HG02870 (cell line): Measurements from ENCODE around the gene SLC9A2.

Experiments
- ATAC-seq: cut with Tn5 transposase; IDR thresholded peaks from one replicate; pipeline ENCODE4 v1.9.1; 2021; ENCODE audit warnings: mild to moderate bottlenecking, moderate library complexity; ENCODE audit not compliant: unreplicated experiment

Gene SLC9A2

DNA sequence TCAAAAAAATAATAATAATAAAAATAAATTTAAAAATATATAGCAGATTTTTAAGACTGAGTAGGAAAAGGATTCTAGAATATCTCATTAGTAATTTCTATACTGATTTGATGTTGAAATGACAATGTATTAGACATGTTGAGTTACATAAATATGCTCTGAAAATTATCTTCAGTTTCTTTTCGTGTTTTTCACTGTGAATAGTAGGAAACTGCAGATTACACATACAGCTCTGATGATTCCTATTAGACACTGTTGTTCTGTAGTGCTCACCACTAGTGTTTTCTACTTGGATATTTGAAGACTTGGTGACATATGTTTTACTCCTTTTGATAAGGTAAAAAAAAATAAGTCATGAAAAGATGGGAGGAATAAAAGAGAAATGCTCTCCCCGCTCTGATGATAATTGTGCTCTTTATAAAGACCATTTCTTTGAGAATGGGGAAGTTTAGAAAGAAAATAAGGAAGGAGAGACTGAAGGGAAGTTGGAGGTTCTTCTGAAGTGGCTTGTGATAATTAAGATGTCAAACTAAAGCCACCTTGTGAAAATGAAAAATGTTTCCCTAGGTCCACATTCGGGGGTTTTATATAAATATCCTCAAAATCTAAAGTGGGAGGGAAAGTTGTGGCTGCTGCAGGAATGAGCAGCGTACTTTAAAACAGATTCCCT, 52.9 kb downstream of the SLC9A2 start:
- peak; percentile 37 for ATAC-seq

DNA sequence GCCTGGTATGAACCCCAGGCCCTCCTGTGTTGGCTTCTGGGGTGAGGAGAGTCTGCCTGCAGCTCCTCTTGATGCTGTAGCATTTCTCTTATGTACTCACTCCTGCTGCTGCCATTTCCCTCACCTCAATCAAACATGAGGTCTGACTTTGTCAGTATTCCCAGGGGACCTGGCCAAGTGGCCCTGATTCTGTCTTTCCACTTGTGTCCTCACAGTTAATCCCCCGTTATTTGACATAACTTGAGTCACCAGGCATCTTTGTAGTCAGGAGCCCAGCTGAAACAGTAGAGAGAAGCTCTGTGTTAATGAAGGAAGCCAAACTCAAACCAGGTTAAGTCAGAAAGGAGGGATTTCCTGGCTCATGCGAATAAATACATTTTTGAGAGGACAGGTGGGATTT, 55.0 kb downstream of the SLC9A2 start:
- ATAC-seq = no peak

DNA sequence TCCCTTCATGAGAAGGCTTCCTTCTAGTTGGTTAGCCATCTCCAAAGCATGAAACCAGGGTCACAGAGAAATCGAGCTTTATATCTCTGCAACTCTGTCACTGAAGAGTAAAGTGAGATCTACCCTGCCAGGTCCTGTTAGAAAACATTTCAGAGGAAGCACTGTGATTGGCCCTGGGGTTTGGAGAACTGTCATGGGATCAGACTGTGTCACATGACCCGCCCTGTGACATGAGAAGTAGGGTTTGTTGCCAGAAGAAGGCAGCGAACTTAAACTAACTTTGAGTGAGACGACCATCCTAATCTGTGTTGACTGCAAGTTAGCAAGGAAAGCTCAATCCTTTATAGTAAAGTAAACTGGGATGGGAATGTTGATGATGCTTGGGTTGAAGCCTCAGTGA, 55.5 kb downstream of the SLC9A2 start:
- ATAC-seq = no peak

DNA sequence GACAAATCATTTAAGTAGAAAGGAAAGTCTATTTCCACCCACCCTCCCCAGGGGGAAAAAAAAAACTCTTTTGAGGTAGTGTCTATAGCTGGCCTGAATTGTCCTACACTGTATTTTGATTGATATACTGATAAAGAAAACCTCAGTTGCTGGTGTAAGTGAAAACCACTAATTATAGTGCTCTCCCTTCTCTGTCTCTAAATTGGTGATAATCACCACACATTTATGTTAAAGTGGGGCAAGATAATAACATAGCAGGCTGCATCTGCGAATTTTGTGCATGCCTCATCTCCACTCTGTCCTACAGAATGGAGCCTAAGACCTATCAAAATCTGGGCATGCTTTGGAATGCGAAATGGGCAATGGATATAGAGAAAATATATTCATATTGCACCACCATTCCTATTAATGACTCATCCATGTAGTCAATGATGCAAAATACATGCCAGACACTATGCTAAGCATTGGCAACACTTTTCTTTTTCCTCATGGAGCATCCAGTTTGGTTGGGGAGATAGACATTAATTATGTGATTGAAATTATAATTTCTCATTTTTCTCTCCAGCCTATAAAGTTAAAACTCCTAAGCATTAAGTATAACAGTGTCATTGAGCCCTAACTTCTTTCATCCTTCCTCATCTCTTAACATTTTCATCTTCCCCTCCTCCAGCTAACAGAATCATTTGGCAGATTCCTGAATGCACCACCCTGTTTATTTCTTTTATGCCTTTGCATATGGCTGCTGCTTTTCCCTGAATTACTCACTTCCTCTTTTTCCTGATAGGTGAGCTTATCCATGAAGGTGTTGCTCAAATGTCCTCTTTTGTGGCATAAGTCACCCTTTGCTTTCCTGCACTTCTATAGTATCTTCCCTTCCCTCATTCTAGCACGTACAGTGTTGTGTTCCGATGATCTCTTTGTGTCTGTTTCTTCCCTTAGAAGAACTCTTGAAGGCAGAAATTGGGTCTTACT, 58.2 kb downstream of the SLC9A2 start:
- ATAC-seq = no peak

DNA sequence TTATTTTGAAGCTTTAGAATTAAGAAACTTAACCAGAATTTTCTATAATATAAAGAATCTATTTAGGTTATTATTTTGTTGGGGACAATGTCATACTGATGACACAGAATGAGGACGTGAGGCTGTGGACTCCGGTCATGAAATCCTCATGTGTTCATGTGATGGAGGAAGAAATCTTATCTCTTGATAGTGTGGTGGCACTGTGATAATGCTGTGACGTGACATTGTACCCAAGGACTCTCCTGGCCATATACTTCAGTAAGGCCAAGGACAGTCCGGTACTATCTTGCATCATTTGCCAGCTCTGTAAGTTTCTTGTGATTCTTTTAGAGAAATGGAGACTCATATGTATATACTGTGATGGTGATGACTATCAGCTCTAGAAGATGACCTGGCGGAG, 59.1 kb downstream of the SLC9A2 start:
- no peak for ATAC-seq

DNA sequence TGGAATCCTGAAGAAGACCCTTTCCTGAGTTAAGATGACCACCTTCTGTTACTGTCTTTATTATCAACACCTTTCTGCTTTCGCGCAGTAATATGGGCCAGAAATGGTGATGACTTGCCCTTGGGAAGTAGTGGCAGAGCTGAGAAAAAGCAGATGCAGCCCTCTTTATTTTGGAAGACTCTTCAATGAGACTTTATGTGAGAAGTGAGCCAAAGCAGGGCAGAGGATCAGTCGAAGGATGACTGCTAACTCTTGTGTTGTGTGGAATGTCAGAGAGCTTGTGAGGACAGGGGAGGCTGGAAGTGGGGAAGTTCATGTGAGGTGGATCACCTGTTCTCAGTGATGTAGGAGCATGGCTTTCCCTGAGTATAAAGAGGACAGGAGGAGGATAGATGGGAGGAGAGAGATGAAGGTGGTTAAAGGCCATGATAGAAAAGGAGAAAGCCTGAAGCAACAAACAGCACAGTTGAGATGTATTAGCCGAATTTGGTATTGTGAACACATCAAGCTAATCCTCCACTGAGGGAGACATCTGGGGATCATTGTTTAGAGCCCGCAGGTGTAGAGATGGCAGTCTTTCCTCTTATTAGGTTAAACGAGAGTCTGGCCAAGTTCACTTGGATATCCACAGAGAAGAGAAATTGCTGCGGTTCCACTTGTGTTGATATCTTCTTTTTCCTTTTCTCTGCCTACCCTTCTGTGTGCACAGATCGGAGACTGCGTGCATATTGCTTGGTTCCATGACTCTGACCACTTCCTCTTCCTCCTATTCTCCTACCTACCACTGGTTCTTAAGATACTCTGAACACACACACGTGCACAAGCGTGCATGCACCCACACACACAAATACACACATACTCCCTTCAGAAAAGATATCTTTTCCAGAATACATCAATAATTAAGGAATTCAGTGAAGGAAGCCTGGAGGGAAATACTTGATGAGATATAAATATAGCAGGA, 67.4 kb downstream of the SLC9A2 start:
- ATAC-seq = peak; percentile 79

DNA sequence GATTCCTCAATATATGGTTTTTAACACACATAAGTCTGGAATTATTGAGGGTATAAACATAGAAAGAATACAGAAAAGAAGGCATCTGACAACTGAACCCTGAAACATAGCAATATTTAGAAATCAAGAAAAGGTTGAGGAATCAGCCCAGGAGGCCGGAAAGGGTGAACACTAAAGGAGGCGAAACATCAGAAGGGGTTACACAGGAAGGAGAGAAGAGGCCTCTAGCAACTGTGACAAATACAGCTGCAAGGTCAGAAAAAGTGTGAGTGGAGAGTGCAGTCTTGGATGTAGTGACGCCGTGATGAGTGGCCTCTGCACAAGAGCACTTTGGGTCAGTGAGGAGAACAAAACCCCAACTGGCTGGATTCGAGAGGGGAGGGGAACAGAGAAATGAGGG, 70.7 kb downstream of the SLC9A2 start:
- no peak for ATAC-seq

DNA sequence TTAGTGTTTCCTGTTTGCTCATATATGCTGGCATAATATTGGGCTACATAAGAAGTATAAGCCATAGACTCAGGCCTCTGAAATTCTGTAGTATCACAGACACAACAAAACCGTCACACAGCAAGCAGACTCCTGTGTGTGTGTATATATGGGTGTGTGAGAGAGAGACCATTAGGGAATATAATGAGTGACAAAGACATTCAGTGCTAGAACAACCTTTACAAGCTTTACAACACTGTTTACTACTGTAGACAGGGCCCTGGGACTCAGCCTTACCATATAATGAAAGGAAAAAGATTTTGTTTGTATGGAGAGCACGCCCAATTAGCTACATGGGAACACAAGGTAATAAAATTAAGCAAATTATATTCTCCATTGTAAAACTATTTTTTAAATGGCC, 77.1 kb downstream of the SLC9A2 start:
- ATAC-seq = no peak

DNA sequence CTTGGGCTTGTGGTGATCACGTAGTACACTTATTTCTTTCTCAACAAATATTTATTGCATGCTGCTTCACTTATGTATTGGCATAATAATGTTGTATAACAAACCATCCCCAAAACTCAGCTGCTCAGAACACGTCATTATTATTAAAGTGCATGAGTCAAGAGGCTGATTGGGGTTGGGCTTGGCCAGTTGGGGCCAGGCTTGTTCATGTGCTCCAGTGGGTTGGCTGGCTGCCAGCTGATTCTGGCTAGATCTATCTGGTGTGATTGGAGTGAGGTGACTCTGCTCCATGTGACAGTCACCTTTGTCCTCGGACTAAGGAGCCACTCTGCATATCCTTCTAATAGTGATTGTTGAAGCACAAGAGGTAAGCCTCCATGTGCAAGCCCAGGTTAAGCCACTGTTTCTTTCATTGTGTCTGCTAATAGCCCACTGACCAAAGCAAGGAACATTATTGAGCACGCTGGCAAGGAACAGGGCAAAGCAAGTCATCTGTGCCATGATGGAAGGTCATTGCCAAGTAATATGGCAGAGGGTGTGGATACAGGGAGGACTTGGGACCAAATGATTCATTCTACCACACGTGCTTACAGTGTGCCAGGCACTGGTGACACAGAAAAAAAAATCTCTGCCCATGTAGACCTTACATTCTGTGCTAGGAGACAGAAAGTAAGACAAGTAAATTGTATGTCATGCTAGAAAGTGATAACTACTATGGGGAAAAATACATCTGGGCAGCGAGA, 79.2 kb downstream of the SLC9A2 start:
- ATAC-seq = no peak

DNA sequence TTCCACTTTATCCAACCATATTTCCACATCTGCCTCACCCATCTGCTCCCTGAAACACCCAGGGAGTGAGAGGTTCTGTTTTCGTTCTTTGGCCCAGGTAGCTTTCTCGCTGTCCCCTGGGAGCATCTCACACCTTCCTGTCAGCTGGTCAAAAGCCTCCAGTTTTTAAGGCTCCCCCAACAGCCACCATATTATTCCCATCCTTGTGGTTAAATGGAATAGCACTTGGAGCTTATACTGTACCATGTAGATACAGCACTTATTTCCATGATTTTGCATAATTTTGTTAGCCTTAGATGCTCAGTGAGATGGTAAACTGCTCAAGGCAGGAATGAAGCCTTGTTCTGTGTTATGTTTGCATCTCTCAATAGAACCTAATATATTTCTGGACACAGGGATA, 84.0 kb downstream of the SLC9A2 start:
- ATAC-seq = no peak

DNA sequence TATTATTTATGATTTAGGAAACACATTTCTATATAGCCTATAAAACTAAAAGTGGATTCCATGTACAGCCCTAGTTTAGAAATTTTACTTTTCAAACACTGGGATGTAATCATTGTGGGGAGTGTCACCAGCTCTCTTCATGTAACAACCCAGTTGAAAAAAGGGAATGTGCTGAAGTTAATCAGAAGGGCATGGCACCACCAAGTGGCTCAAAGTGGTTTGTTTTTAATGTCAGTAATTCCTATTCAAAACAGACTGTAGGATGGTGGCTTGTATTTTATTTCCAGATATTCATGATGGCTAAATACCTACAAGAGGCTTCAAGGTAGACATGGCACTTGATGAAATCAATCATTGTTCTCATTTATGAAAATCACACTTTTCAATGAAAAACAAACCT, 84.4 kb downstream of the SLC9A2 start:
- ATAC-seq = no peak

DNA sequence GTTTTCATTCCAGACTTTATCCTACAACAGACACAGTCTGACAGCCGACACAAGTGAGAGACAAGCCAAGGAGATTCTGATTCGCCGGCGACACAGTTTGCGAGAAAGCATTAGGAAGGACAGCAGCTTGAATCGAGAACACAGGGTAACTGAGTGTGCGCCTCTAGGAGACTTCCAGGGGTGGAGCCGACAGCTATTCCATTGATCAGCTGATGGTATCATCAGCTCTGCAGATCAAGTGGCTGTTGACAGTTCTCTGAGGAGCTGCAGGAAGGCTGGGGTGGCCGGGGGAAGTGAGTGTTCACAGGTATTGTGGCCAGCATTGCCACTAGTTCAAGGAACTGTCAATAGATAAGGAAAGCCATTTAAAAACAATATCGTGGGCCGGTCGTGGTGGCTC, 85.2 kb downstream of the SLC9A2 start:
- ATAC-seq = no peak

DNA sequence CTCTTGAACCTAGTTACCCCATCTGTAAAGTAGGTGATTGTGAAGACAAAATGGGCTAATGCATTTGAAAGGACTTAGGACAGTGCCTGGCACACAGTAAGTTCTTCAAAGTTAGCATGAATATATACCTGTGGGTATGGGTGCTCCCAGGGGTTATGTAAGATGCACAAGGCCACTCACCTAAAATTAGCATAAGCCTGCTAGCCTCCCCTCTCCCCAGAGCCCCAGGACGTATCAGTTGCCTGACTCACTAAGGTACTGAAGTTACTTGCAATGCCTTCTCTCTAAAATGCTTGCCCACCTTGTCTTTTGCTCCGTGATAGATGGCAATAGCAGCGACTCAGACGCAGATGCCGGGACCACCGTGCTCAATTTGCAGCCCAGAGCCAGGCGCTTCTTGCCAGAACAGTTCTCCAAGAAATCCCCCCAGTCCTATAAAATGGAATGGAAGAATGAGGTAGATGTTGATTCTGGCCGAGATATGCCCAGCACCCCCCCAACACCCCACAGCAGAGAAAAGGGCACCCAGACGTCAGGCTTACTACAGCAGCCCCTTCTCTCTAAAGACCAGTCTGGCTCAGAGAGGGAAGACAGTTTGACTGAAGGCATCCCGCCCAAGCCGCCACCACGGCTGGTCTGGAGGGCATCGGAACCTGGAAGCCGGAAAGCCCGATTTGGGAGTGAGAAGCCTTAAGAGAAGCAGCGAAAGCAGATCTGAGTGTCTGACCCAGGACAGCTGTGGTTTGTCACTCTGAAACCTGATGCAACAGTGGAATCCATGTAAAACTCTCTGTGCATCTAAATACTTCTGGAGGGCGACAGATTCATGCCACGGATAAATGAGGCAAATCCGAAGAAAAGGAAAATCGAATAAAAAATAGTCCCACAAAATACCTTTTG, 88.7 kb downstream of the SLC9A2 start:
- no peak for ATAC-seq

DNA sequence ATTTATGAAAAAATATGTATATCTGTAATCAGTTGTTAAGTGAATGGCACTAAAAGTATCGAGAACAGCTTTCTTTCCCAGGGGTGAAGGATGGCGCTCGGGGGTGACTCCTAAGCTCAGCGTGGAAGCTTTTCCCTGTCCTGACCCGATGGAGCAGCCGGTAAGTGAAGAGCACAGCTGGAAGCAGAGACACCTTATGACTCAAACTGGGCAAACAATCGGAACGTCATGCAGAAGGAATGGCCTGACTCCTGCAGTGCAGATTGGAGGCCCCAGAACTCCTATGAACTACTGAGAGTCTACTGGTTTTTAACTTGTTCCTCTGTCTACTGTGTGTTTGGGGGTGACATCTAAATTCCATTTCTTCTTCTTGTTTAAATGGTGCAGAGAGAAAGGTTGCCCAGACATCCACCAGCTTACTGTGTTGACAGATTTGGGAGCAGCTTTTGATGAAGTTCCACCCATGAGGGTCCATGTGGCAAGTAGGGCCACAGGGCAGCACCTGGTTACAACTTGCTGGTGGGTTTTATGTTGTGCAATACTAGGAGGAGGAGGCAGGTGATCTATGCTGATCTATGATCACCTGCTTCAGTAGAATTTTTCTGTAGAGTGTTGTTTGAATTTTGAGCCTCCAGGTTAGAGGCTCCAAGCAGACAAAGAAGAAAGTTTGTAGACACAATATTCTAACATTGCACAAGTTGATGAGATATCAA, 89.7 kb downstream of the SLC9A2 start:
- ATAC-seq = no peak

DNA sequence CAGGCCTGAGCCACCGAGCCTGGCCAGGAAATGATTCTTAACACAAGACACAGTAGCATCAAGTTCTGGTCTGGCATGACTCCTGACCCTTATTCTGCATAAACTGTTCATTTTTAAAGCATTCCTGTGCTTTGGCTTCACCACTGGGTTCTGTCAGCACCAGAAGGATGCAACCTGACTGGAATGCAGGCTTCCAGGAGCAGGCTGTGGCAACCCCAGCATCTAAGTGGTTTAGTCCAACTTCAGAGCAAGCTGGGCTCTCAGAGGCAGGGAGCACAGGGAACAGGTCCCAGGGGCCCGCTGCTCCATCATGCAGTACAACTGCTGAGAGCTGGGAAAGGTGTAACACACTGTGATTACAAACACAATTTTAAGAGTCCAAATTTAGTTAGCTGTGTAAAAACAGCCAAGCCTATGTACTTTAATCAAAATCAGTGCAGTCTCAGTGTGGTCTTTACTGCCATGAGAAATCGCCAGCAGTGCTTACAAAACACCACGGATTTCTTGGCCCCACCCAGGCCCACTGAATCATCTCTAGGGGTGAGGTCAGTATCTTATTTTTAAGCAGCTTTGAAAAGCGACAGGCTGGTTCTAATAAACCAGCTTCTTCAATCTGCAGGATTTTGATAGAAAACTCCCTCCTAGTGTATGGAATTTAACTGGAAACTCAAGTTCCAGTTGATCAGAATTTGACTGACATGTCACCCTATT, 98.1 kb downstream of the SLC9A2 start:
- ATAC-seq = no peak

DNA sequence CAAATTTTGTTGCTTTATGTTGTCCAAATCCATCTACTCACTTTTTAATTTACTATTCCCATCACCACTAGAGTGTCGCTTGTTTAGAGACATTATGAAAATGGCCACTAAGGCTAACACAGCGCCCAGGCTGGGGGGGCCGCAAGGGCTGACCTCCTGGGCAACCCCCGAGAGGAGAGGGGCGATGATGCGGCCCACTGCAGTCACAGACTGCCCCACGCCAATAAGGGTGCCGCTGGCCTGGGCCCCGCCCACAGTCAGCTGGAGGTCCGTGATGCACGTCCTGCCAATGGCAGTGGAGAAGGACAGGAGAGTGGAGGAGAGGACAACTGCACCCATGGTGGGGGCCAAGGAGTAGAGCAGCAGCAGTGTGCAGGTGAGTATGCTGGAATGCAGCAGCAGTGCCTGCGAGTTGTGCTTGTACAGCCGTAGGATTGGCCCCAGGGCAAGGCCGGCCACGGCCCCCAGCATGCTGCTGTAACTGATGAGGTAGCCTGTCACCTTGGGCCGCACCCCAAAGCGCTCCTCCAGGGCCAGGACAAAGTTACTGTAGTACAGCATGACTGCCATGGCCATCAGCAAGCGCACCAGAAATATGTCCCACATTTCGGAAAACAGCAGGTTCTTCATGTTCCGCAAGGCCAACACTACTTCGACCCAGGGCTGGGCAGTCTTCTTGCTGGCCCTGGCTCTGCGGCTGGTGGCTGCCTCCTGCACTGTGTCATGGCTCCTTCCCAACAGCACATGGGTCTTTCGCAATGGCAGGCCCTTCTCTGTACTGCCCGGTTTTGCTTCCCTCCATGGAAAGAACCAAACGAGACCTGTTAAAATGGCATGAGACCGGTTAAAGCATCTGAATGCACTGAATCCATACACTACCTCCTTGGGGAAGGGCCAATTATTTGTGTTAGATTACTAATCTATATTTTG, 99.3 kb downstream of the SLC9A2 start:
- no peak for ATAC-seq

DNA sequence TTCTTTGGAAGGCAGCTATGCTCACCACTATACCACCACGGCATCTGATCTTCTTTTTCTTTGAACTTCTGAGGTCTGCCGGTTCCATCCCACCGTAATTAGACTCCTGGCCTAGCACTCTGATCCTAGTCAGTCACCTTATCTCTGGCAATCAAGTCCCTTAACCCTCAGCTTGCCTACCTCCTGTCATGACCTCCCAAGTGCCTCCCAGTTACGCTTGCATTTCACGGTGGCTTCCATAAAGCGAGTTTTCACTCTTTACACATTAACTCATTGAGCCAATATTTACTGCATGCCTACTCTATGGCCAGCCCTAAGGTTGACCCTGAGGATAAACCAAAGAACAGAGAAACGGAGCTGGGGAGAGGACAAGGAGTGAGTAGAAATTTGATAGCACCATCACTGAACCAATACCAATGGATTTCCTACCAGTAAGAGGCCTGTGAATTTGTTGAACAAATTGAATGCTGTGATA, 104.7 kb downstream of the SLC9A2 start:
- no peak for ATAC-seq
